GM21723 (cell line): ENCODE data around the gene PLCD1.
A peak's percentile ranks its signal among the peaks of the same experiment; 100 is the strongest.
"Not testable (repeated sequence)": the region's sequence is repeated elsewhere in the genome, so short reads cannot be mapped to it uniquely, and the experiment has no call there.

Source experiments
- ATAC-seq: cut with Tn5 transposase; IDR thresholded peaks from one replicate; pipeline ENCODE4 v1.9.1; 2021; ENCODE audit warnings: mild to moderate bottlenecking, moderate library complexity; ENCODE audit not compliant: unreplicated experiment

Gene PLCD1

GRCh38 chr3:38029400-38030125 is at the start of gene PLCD1:
Gene PLCD1 (minus strand): TSS chr3:38029642. CDS start chr3:38029539, 103 bp downstream.
- no peak for ATAC-seq

- ATAC-seq: not testable (repeated sequence)
Observed at GRCh38 chr3:38077073-38077472, 47.6 kb upstream of the PLCD1 start.

GRCh38 chr3:38070013-38070412 is 40.6 kb upstream of the PLCD1 start:
- no peak for ATAC-seq

DNA sequence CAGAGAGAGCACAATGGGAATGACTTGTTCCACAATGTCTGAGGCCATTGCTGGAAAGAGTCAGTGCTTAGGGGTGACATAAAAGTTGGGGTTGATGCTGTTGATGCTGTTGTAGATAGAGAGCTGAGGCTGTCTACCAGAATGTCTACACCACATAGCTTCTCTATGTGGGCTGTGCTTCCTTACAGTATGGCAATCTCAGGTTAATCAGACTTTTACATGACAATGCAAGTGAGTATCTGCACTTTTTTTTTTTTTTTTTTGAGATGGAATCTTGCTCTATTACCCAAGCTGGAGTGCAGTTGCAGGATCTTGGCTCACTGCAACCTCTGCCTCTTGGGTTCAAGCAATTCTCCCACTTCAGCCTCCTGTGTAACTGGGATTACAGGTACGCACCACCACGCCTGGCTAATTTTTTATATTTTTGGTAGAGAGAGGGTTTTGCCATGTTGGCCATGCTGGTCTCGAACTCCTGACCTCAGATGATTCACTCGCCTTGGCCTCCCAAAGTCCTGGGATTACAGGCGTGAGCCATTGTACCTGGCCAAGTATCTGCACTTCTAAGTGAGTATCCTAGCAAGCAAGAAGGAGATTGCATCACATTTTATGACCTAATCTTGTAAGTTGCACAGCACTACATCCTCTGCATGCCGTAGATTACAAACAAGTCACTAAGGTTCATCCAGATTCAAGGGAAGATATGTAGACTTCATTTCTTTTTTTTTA is 38.2 kb upstream of the PLCD1 start:
- no peak for ATAC-seq

GRCh38 chr3:38064453-38064852 is 35.0 kb upstream of the PLCD1 start:
- not testable (repeated sequence) for ATAC-seq

- ATAC-seq: no peak
Observed at GRCh38 chr3:38062809-38063208, 33.4 kb upstream of the PLCD1 start.

GRCh38 chr3:38059591-38059990 is 30.1 kb upstream of the PLCD1 start:
- ATAC-seq: no peak

- ATAC-seq: no peak
Observed at GRCh38 chr3:38059148-38059547, 29.7 kb upstream of the PLCD1 start.

- no peak for ATAC-seq
Observed at GRCh38 chr3:38054499-38055001, 25.1 kb upstream of the PLCD1 start.

DNA sequence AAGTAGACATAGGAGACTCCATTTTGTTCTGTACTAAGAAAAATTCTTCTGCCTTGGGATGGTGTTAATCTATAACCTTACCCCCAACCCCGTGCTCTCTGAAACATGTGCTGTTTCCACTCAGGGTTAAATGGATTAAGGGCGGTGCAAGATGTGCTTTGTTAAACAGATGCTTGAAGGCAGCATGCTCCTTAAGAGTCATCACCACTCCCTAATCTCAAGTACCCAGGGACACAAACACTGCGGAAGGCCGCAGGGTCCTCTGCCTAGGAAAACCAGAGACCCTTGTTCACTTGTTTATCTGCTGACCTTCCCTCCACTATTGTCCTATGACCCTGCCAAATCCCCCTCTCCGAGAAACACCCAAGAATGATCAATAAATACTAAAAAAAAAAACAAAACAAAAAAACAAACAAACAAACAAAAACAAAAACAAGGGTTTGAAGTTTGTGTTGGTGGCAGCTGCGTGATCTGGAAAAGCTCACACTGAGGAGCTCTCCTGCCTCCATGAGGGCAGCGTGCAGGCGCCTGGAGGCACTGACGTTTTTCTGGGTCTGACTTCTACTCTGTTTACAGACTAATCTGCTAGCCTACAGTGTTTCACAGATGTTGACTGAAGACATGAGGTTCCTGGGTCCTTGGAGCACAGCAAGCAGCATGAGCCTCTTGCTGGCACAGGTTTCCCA is 24.5 kb upstream of the PLCD1 start:
- not testable (repeated sequence) for ATAC-seq

GRCh38 chr3:38053286-38053685 is 23.8 kb upstream of the PLCD1 start:
- not testable (repeated sequence) for ATAC-seq

DNA sequence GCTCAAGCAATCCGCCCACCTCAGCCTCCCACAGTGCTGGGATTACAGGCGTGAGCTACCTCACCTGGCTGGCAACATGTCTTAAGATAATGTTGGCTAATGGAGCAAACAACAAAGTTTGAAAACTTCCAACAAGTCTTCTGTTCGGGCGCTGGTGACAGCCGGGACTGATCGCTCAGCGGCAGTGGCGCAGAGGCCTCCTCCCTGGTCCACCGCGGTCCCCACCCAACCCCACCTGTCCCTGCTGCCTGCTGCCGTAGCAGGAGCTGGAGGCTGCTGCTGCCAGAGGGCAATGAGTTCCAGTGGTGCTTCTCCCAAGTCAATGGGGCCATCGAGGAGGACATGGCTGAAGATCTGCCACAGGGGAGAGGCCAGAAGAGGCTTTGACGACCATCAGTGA is 21.7 kb upstream of the PLCD1 start:
- no peak for ATAC-seq

DNA sequence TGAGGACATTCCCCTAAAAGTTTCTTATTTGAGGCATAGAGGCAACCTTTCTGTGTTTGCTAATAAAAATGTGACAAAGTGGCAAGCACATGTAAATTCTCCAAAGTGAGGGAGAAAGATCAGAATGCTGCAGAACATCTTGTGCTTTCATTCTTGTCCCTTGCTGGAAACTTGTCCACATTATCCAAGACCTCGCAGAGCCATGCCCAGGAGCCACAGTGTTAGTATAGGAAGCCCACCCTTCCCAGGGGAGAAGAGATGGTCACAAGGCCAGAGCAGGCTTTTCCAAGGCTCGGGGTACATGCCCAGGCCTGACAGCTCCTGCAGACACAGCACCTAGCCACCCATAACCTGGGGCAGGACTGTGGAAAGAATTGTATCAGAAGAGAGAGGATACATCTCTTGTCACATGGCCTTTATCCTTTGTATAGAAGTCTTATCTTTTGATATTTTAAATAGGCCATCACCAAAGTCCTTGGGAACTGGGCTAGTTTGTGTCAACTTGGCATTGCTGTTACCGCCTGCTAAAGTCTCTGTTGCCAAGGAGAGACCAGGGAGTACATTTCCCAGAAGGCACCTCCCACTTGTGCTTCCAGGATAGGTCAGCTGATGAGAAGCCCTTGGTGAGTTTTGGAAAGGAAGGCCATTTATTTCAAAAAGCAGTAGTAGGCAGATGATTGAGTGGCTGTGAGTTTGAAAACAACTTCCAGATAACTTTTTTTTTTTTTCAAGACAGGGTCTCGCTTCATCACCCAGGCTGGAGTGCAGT is 20.1 kb upstream of the PLCD1 start:
- no peak for ATAC-seq

DNA sequence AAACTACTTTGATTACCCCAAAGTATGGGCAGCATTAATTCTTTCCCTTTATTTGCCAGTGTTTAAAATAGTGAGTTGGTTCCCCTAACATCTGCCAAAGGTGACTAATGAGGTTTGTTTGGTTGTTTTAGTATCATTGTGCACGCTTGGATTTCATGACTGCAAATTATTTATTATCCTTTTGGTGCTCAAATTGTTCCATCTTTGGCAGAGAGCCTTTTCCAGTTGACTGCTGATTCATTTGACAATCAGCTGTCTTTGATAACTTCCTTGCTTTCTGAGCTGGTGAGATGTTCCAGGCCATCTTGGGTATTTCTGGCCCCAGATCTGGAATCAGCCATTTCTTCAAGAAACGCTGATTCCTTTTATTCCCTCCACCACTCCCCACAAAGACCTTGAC is 18.5 kb upstream of the PLCD1 start:
- no peak for ATAC-seq

- ATAC-seq: no peak
Observed at GRCh38 chr3:38046821-38047220, 17.4 kb upstream of the PLCD1 start.

DNA sequence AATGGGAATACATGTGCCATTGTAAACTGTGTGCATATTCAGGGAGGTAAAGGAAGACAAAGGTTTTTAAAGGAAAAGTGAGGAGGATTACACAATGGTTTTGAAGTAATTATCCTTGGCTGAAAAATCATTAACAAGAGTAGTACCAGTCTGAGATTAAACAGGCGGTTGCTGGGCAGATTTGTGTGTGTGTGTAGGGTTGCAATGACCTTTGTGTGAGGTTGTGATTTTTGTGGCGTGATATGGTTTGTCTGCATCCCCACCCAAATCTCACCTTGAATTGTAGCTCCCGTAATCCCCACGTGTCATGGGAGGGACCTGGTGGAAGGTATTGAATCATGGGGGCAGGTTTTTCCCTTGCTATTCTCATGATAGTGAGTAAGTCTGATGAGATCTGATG is 16.6 kb upstream of the PLCD1 start:
- ATAC-seq: no peak

DNA sequence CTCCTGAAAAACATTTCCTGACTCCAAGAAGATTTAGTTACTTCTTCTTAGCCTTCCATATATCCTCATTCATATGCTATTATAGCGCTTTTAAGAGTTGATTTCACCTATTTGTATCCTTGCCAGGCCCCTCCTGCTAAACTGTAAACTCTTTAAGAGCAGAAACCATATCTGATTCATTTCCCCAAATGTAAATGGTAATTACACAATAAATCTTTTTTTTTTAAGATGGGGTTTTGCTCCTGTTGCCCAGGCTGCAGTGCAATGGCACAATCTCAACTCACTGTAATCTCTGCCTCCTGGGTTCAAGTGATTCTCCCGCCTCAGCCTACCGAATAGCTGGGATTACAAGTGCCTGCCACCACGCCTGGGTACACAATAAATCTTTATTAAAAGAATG is 14.0 kb upstream of the PLCD1 start:
- no peak for ATAC-seq

GRCh38 chr3:38040401-38040800 is 11.0 kb upstream of the PLCD1 start:
- ATAC-seq: no peak

DNA sequence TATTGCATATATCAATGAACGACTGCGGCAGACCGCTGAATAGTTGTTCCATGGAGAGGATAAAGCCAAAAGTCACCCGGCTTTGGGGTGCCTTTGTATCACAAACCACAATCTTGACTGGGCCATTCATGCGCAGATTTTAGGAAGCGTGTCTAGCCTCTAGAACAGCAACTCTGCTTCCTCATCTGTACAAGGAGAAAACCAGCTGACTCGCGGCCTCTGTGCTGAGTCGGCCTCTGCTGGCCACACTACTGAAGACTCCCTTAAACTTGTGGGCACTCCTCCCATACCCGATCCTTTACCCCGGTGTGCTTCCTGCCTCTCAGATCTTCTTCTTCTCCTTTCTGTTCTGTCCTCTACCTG is 10.4 kb upstream of the PLCD1 start:
- peak; percentile 72 for ATAC-seq

- ATAC-seq: peak; percentile 87
Observed at GRCh38 chr3:38039101-38039898, 9.9 kb upstream of the PLCD1 start, which contains the start of gene DLEC1. Gene DLEC1 (plus strand): TSS chr3:38039208. CDS start chr3:38039226, 18 bp downstream.
